Effector memory CD4-positive, alpha-beta T cell (primary cell): ENCODE results near the gene ZC3H12D.
A peak's percentile ranks its signal among the peaks of the same experiment; 100 is the strongest.
"Not testable (repeated sequence)": the region's sequence is repeated elsewhere in the genome, so short reads cannot be mapped to it uniquely, and the experiment has no call there.

ENCODE experiments used
- DNase-seq, 3 donors: peaks; one replicate each; pipeline ENCODE4 v3.0.0-alpha.2; 2020
- H3K27ac ChIP-seq: 2 replicates; pipeline ENCODE4 v1.7.0; 2013; ENCODE audit warnings: mild to moderate bottlenecking, low read length, moderate library complexity; ENCODE audit not compliant: insufficient read depth, poor library complexity, severe bottlenecking
- H3K27me3 ChIP-seq: replicated peaks from 2 replicates; pipeline ENCODE4 v1.7.0; 2013; ENCODE audit warnings: mild to moderate bottlenecking, low read length; ENCODE audit not compliant: insufficient read depth, control insufficient read depth, poor library complexity, severe bottlenecking
- H3K36me3 ChIP-seq: 2 replicates; pipeline ENCODE4 v1.7.0; 2013; ENCODE audit warnings: mild to moderate bottlenecking, low read length, moderate library complexity; ENCODE audit not compliant: control insufficient read depth, insufficient read depth
- H3K4me1 ChIP-seq: 2 replicates; pipeline ENCODE4 v1.7.0; 2013; ENCODE audit warnings: low read length, mild to moderate bottlenecking; ENCODE audit not compliant: control insufficient read depth, insufficient read depth, poor library complexity, severe bottlenecking
- H3K4me3 ChIP-seq: 2 replicates; pipeline ENCODE4 v1.7.0; 2013; ENCODE audit warnings: low read length, low read depth, mild to moderate bottlenecking; ENCODE audit not compliant: insufficient read depth, poor library complexity, severe bottlenecking
- H3K9me3 ChIP-seq: 2 replicates; pipeline ENCODE4 v1.7.0; 2013; ENCODE audit warnings: mild to moderate bottlenecking, low read length, moderate library complexity; ENCODE audit not compliant: control insufficient read depth

The ZC3H12D gene

GRCh38 chr6:149500096-149500495 is 15.3 kb upstream of the ZC3H12D start:
- no peaks in the 10 kb centered on the region for H3K27me3 ChIP-seq
- peaks cover 2% of the 10 kb centered on the region for H3K36me3 ChIP-seq
- H3K4me3 ChIP-seq, result no peak overlapping the region
- H3K9me3 ChIP-seq, result no peaks in the 10 kb centered on the region
- no peak overlapping the region for H3K27ac ChIP-seq
- DNase-seq, result no peak
- peaks cover 19% of the 10 kb centered on the region for H3K4me1 ChIP-seq

GRCh38 chr6:149499066-149499465 is 14.3 kb upstream of the ZC3H12D start:
- Histone ChIP-seq H3K27ac (no peak overlapping the region), H3K4me1 (peaks cover 22% of the 10 kb centered on the region)
- no peak for DNase-seq

GRCh38 chr6:149497365-149497764 is 12.6 kb upstream of the ZC3H12D start:
- Histone ChIP-seq H3K4me3 (no peak overlapping the region), H3K36me3 (no peaks in the 10 kb centered on the region), H3K4me1 (peaks cover 37% of the 10 kb centered on the region), H3K27me3 (no peaks in the 10 kb centered on the region), H3K9me3 (no peaks in the 10 kb centered on the region), H3K27ac (peak overlapping the region; percentile 23)
- DNase-seq, result no peak

More at GRCh38 chr6:149499066-149499465, 14.3 kb upstream of the ZC3H12D start:
- Histone ChIP-seq H3K27me3 (no peaks in the 10 kb centered on the region), H3K36me3 (no peaks in the 10 kb centered on the region), H3K4me3 (no peak overlapping the region), H3K9me3 (no peaks in the 10 kb centered on the region)

DNA sequence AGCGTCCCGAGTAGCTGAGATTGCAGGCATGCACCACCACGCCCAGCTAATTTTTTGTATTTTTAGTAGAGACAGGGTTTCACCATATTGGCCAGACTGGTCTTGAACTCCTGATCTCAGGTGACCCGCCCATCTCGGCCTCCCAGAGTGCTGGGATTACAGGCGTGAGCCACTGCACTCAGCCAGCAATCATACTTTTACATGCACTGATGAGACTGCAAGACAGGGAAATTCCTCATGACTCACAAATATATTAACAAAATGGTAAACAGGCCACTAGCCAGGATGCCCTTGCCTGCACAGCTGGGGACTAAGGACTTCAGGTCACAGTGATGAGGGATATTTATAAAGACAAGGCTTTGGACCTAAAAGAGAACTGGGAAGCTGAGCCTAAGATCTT is 11.8 kb upstream of the ZC3H12D start:
- not testable (repeated sequence) for H3K36me3 ChIP-seq, DNase-seq, H3K4me3 ChIP-seq, H3K9me3 ChIP-seq, H3K27me3 ChIP-seq
- Histone ChIP-seq H3K27ac (peak overlapping the region; percentile 92), H3K4me1 (peaks cover 37% of the 10 kb centered on the region)

GRCh38 chr6:149495349-149496016 is 10.7 kb upstream of the ZC3H12D start:
- H3K36me3 ChIP-seq, H3K9me3 ChIP-seq, H3K27me3 ChIP-seq, DNase-seq: not testable (repeated sequence)
- peaks cover 37% of the 10 kb centered on the region for H3K4me1 ChIP-seq
- H3K27ac ChIP-seq, result peak overlapping the region; percentile 92
- peak overlapping the region; percentile 40 for H3K4me3 ChIP-seq

DNA sequence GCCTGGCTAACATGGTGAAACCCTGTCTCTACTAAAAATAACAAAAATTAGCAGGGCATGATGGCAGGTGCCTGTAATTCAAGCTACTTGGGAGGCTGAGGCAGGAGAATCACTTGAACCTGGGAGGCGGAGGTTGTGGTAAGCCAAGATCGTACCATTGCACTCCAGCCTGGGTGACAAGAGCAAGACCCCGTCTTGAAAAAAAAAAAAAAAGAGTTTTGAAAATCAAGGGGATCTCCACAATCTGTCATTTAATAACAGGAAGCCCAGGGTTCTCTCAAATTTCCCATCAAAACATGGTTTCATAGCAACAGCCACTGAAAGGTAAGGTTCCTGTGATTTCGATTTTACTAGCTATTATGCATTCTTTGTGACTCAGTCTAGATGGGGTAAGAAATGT is 10.0 kb upstream of the ZC3H12D start:
- peaks cover 37% of the 10 kb centered on the region for H3K4me1 ChIP-seq
- H3K9me3 ChIP-seq, H3K36me3 ChIP-seq, H3K4me3 ChIP-seq, H3K27me3 ChIP-seq: not testable (repeated sequence)
- peak overlapping the region; percentile 92 for H3K27ac ChIP-seq
- peak; percentile 50 to 65 (median 58) for DNase-seq

DNA sequence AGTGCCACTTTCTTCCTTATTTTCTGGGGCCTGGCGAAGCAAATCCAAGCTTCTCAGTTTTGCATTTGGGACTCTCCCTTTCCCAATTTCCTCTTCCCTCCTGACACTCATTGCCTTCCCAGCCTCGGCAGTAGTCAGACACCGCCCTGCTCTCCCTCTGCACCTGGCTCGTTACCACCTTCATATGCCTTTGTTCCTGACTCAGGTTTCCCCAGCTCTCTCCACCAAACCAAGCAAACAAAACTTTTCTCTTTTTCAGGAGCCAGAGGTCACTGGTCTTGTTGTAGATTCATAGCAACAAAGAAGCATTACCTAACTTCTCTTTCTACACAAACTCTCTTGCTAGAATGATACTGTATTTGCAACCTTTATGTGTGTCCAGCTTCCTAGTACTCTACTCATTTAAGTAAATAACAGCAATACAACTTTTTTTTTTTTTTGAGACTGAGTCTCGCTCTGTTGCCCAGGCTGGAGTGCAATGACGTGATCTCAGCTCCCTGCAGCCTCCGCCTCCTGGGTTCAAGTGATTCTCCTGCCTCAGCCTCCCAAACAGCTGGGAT is 9.0 kb upstream of the ZC3H12D start:
- Histone ChIP-seq H3K4me1 (peaks cover 41% of the 10 kb centered on the region), H3K36me3 (no peaks in the 10 kb centered on the region), H3K4me3 (no peak overlapping the region), H3K9me3 (no peaks in the 10 kb centered on the region), H3K27me3 (no peaks in the 10 kb centered on the region), H3K27ac (peak overlapping the region; percentile 92)
- DNase-seq, result no peak

- Histone ChIP-seq H3K4me1 (peaks cover 40% of the 10 kb centered on the region), H3K27me3 (no peaks in the 10 kb centered on the region), H3K27ac (peak overlapping the region; percentile 52), H3K9me3 (no peaks in the 10 kb centered on the region), H3K36me3 (no peaks in the 10 kb centered on the region), H3K4me3 (no peak overlapping the region)
- DNase-seq, result no peak
These were observed 8.1 kb upstream of the ZC3H12D start for GRCh38 chr6:149492798-149493343.

DNA sequence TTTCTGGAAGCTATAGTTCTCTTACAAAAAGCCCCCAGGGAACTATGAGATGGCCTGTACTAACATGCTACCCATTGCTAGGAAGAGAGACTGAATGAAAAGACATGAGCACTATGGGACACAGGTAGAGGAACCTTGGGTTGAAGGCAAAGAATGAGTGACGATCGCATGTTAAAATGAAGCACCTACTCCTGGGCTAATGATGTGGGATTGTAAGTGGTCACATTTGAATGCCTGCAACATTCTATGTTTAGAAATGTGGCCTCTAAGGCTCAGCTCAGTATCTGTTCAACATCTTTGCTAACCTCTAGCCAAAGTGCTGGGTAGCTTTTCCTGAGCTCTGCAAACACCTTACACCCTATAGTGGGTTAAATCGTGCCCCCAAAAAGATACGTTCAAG is 5.2 kb upstream of the ZC3H12D start:
- no peaks in the 10 kb centered on the region for H3K36me3 ChIP-seq
- DNase-seq, result no peak
- no peak overlapping the region for H3K4me3 ChIP-seq
- no peak overlapping the region for H3K27ac ChIP-seq
- H3K9me3 ChIP-seq, result no peaks in the 10 kb centered on the region
- H3K4me1 ChIP-seq, result peaks cover 35% of the 10 kb centered on the region
- H3K27me3 ChIP-seq, result no peaks in the 10 kb centered on the region

DNA sequence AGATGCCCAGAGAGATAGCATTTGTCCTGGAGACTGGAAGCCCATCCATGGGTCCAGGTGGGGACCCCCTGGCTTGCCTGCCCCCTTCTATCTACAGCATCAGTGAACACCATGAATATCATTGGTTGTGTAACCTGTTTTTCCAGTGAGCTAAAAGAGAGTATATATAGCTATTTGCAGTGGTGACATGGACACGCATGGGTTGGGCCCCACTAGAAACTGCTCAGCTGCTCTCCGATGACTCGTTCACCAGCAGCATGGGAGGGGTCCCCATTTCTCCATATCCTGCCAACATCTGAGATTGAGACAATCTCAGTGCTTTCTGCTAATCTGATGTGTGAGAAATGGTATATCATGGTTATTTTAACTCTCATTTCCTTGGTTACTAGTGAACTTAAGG is 4.0 kb upstream of the ZC3H12D start:
- Histone ChIP-seq H3K27me3 (no peaks in the 10 kb centered on the region), H3K9me3 (no peaks in the 10 kb centered on the region), H3K36me3 (no peaks in the 10 kb centered on the region), H3K27ac (peak overlapping the region; percentile 61), H3K4me1 (peaks cover 34% of the 10 kb centered on the region), H3K4me3 (no peak overlapping the region)
- DNase-seq, result no peak
